Measurements from ENCODE around the gene BICDL2.
"Not testable (repeated sequence)": the region's sequence is repeated elsewhere in the genome, so short reads cannot be mapped to it uniquely, and the experiment has no call there.

- not testable (repeated sequence) for TF ChIP-seq CTCF (conservative IDR thresholded peaks at IDR 0.05 in 1 of 2, IDR thresholded peaks at IDR 0.05 in 1 of 2; ENCODE audit: low read depth in 1 of 2, low read length in 2 of 2); EZH2 (IDR thresholded peaks at IDR 0.05; ENCODE audit: low read length, missing control alignments)
Measured at GRCh38 chr16:3069146-3069545, 32.4 kb upstream of the BICDL2 start.

Data from fibroblast of lung (primary cell).